HG03442 (cell line): ENCODE data around the gene ERN1.
"Not testable (repeated sequence)": the region's sequence is repeated elsewhere in the genome, so short reads cannot be mapped to it uniquely, and the experiment has no call there.

Source experiments
- ATAC-seq: cut with Tn5 transposase; IDR thresholded peaks from one replicate; pipeline ENCODE4 v1.9.1; 2021; ENCODE audit warnings: mild to moderate bottlenecking, moderate library complexity; ENCODE audit not compliant: unreplicated experiment

ERN1 gene

GRCh38 chr17:64008830-64009229 lies 121.1 kb downstream of the ERN1 start:
- no peak for ATAC-seq

DNA sequence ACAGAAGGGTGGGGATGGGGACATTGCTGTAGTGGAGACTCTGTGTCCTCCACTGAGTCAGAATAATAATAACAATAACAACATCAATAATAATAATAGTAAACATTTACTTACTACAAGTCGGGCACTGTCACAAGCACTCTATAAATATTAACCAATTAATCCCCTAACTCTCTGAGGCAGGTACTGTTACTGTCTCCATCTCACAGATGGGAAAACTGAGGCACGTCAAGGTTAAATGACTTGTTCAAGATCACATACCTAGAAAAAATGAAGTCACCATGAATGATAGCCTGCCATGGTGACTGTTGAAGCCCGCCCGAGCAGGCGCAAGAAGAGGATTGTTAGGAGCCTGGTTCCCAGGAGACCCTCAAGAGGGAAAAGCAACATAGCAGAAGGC lies 121.6 kb downstream of the ERN1 start:
- ATAC-seq = no peak

DNA sequence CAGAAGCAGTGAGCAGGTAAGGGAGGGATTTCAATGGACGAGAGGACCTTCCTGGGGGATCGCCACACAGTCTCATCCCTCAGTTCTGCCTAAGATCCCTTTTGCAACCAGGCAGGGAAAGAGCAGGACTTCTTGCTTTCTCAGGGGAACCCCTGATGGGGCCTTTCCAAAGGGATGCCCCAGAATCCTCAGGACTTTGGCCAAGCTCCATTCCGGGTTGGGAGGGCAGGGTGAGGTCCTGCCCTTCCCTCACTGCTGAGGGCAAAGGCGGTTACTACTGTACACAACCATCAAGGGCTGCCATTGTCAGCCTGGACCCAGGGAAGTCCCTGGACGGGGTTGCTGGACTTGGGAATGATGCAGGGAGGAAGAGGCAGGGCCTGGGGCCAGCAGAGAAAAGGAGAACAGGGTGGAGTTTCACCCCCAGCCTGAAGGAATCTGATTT lies 122.1 kb downstream of the ERN1 start:
- ATAC-seq = no peak

GRCh38 chr17:64007089-64007837 lies 122.7 kb downstream of the ERN1 start:
- ATAC-seq = not testable (repeated sequence)

DNA sequence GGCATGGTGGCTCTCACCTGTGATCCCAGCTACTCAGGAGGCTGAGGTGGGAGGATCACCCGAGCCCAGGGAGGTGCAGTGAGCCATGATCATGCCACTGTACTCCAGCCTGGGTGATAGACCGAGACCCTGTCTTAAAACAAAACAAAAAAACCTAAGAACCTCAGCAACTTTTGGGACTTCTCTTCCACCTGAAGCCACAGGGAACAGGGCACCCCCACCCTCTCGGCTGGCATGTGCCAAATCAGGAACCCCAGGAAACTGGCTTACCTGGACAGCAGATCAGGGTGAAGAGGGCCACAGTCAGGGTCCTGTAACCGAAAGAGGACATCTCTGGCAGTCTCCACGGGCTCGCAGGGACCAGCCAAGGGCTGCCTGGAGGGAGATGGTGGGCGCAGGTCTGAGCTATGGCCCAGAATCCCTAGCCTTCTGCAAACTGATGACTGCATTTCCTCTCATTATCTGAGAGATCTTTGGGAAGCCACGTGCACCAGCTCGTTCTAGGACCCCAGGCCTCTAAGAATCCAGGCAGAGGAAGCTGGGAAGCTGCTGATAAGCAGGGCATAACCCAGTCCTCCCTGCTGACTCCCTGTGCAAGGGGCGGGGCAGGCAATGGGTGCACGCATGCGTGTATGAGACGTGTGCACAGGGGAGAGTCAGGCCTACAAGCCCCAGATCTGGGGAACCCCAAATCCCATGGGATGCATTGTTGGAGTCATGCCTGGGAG lies 123.4 kb downstream of the ERN1 start:
- ATAC-seq = no peak

DNA sequence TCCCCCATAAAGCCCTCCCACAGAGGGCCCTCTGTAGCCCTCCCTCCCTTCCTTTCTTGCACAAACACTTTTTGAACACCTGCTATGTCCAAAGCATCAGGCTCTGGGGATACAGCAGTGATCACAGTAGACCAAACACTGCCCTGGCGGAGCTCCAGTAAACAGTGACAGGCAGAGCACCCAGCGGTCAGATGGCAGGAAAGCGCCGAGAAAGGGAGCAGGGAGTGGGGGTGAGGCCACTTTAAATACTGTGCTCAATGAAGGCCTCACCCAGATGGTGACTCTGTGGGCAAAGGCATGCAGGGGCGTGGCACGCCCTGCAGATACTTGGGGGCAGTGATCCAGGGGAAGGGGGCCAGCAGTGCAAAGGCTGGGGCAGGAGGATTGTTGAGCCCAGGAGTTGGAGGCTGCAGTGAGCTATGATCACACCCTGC lies 124.2 kb downstream of the ERN1 start:
- no peak for ATAC-seq

- ATAC-seq = no peak
Observed at GRCh38 chr17:64004903-64005733, 124.8 kb downstream of the ERN1 start.

DNA sequence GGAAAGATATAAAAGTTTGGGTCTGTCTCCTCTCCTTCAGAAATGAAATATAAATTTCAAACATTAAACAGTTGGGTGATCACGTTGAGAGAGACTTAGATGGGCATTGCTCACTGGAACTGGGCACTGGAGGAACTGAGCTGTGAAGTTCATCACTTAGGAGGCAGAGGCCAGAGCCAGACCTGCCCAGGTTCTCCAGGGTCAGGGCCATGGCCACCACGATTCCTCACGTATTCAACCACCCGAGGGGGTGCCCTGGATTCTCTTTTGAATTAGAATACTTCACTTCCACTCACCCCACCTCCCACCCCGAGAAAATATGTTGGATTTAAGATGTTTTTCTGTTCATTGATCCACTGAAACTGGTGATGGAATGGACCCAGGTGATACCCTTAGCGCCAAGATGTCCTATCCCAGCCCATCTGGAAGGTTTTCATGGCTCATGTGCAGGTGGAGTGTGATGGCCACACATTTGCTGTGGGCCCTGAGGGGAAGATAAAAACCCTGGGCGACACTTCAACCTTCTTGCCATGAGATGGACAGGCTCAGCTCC lies 125.7 kb downstream of the ERN1 start:
- ATAC-seq = no peak

- ATAC-seq = no peak
Observed at GRCh38 chr17:64003526-64004121, 126.3 kb downstream of the ERN1 start.

DNA sequence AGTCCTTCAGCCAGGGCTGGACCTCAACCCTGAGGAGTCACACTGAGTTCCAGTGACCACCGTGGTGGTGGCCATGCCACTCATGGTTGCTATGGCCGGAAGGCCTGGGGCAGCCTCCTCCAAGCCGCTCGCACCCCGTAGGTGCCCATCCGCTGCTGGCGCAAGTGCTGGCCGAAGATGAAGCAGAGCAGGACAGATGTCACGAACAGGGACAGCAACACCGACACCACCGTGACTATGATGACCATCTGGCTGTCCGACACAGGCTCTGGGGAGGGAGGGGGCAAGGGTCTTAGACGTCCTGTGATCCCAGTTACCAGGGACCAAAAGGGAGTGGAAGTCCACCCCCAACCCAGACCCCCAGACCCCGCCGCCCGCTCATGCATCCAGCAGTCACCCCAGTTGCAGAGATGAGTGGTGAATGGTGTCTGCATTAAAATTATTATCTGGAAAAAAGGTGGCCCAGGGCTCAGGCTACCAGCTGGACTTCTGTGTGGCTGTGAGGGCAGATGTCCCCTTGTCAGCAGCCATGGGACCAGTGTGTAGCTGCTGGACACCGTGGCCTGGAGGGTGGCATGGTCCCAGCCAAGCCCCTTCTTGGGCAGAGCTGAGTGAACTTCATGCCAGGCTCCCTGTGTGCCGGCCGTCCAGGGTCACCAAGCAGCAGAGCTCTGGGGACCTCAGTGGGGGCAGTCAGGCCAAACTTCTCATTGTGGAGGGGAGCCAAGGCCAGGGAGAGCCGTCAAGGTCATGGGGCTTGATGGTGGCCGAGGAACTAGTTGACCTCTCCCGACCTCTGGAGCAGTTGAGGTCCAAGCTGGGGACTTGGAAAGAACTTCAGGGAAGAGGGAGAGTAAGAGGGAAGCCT lies 127.1 kb downstream of the ERN1 start:
- no peak for ATAC-seq

DNA sequence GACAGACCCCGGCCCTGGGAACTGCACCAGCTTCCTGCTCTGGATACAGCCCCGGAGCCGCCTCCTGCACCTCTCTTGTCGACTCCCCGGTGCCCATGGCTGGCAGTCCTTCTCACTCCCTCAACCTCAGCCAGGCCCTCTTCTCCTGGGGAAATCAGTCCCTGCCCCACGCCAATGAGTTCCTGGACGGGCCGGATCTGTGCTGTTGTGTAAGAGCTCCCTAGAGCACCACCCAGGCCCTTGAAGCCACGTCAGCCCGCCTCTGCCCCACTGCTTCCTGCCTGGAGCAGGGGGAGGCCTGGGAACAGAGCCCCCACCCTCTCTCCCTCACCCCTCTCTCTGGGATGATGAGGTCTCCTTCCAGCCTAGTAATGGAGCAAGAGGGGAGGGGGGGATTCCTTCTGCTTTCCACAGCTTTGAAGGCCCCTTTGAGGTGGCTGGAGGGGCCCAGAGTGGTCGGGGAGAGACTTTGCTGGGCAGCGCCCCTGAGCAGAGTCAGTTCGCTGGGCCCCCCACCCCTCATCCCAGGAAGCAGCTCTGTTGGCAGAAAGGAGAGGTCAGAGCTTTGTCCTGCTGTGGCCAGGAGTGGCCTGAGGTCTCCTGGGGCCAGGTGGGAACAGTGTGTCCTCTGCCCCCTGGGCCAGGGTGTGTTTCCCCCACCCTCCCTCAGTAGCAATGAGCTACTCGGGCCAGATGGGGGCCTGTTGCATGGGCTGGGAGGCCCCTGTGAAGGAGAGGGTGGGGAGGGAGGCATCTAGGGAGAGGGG lies 128.0 kb downstream of the ERN1 start:
- ATAC-seq = no peak

GRCh38 chr17:64001091-64001579 lies 128.8 kb downstream of the ERN1 start:
- ATAC-seq = no peak

GRCh38 chr17:63999680-64000531 lies 130.0 kb downstream of the ERN1 start:
- no peak for ATAC-seq

DNA sequence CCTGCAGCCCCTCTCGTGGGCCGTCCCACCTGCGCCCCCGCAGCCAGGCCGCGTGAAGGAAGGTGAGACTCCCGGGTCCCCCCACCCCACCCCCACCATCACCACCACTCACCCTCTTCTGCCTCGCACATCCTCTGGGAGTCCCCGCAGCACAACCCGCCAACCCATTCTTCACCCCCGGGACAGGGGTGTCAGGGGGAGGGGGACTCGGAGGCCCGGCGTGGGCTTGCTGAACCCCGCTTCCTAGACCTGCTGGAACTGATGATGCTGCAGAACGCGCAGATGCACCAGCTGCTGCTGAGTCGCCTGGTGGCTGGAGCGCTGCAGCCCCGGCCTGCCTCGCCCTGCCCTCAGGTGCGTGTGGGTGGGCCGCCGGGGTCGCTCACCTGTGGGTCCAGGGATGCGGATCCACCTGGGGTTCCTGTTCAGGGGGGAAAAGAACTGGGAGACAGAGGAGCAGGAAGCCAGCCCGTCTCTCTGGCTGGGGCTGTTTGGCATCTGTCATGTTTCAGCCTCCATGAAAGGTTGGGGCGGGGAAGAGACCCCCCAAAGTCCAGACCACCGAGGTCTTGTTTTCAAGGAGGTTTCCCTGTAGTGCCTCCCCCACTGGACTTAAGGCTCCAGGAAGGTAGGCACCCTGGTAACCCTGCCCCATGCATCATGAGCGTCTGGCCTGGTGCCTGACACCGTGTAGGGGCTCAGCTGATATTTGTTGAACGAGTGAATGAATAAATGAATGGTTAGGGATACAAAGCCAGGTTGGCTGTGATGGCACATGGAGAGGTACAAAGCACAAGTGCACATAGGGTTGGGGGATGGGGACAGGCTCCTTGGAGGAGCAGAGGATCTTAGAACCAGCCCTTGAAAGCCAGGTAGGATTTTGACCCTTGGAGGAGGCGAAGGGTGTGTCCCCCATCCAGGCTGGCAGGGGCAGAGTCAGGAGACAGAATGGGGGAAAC lies 130.9 kb downstream of the ERN1 start:
- no peak for ATAC-seq

DNA sequence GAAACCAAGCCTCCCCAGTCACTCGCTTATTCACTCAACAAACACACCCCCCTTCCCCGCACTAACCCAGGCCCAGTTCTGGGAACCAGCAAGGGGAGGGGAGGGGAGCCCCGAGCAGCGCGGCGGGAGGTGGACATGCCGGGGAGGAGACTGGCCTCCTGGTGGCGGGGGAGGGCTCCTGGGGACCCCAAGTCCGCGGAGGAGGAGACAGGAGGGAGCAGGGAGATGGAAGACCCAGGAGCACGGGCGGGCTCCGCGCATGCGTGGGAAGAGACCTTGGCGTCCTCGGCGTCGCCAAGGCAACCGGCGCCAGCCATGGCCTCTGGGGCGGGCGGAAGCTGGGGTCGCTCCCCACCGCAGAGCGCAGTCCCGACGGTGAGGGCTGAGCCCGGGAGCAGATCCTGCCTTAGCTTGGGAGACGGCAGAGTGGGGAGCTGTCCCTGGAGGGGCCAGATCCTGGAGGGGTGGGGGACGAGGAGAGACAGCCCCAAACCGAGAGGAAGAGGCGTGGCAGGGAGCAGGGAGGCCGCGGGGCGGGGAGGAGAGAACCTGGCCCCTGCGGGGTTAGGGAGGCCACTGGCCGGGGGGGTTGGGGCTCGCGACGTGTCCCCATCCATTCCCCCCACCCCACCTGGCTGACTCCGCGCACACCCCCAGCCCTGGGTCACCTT lies 131.8 kb downstream of the ERN1 start, which contains the start of gene PRR29:
TSS of gene PRR29 (plus strand) at position 302 of the 671 bp plus-strand sequence. CDS start at position 316, 14 bp downstream.
- no peak for ATAC-seq
